Measurements from ENCODE around the gene CNN2.

GRCh38 chr19:1079566-1080111 is 53.2 kb downstream of the CNN2 start:
- no peak for TF ChIP-seq CTCF (IDR thresholded peaks at IDR 0.05)
- TF ChIP-seq POLR2A (IDR thresholded peaks at IDR 0.05): no peak

All from lower leg skin (tissue), 3 donors.